ENCODE results near the gene RFX8.

GRCh38 chr2:101469863-101470262 lies 5.0 kb downstream of the RFX8 start:
- TF ChIP-seq CTCF (IDR thresholded peaks at IDR 0.05) (no peak), POLR2AphosphoS5 (IDR thresholded peaks at IDR 0.05) (no peak), POLR2A (IDR thresholded peaks at IDR 0.05) (no peak), EP300 (IDR thresholded peaks at IDR 0.05) (no peak)

Data from sigmoid colon (tissue), 4 donors.